HepG2 (cell line): ENCODE measurements around the gene NR2F1-AS1. TPM values are rescaled to one million over a fixed set of nuclear protein-coding genes. Genes with fewer than 3 reads are reported as not detected.

Experiments
- ATAC-seq: fragments of 200-7000 bp; cut with Tn5 transposase; 3 replicates; pipeline ENCODE4 v1.9.1; 2020; ENCODE audit warnings: mild to moderate bottlenecking, moderate library complexity
- BruUV-seq: library from RNA; stranded (reverse); fragments of 400-500 nt; replicated peaks from 2 replicates; lab custom pipeline; 2021; lab: Mats Ljungman, UMichigan
- CTCF ChIA-PET: fragments of 300-600 bp; formaldehyde crosslinking; extraction: SDS; loops from one replicate; lab custom pipeline; 2021; ENCODE audit warnings: low total read pairs, inconsistent platforms, low intra/inter-chr PET ratio; lab: Yijun Ruan, JAX
- POLR2A ChIA-PET: fragments of 350-600 bp; sonication (Branson Sonifier 250); formaldehyde crosslinking; loops from one replicate; lab custom pipeline; 2020; ENCODE audit warnings: antibody characterized with exemption, inconsistent platforms; lab: Yijun Ruan, JAX
- DNase-seq: peaks from one replicate; pipeline ENCODE4 v3.0.0-alpha.2; 2015; ENCODE audit warnings: low spot score
- FAIRE-seq: peaks from 3 replicates; lab custom pipeline; 2011; peaks lifted over from hg19 to GRCh38; lab: Jason Lieb, UNC
- H2AFZ ChIP-seq: one replicate; pipeline ENCODE4 v1.6.1; 2011; ENCODE audit warnings: low read length, inconsistent platforms
- H3K27ac ChIP-seq: fragments of 300-600 bp; 3 replicates; pipeline ENCODE4 v1.8.0; 2011; ENCODE audit warnings: mixed run types, mild to moderate bottlenecking, mixed read lengths, low read length, inconsistent platforms; ENCODE audit not compliant: insufficient read depth; ENCODE audit errors: extremely low read length
- H3K27me3 ChIP-seq, 2 experiments: fragments of 200-600 bp in 1 of 2; 2 replicates in 1 of 2; 3 replicates in 1 of 2; pipeline versions ENCODE4 v1.6.0 to v1.8.0; 2011; ENCODE audit warnings: low read length in 2 of 2, mild to moderate bottlenecking in 2 of 2, moderate library complexity in 2 of 2, inconsistent platforms in 1 of 2; ENCODE audit not compliant: insufficient read depth in 2 of 2, control insufficient read depth in 1 of 2
- H3K36me3 ChIP-seq, 2 experiments: fragments of 200-600 bp in 1 of 2; replicated peaks in 1 of 2; 2 replicates in 1 of 2; 3 replicates in 1 of 2; pipeline versions ENCODE4 v1.5.1 to v1.8.0; 2011; ENCODE audit warnings: low read length in 2 of 2, inconsistent platforms in 1 of 2; ENCODE audit not compliant: insufficient read depth in 2 of 2, control insufficient read depth in 1 of 2
- H3K4me1 ChIP-seq: 2 replicates; pipeline ENCODE4 v1.5.1; 2012; ENCODE audit warnings: low read length, inconsistent platforms; ENCODE audit not compliant: insufficient read depth
- H3K4me2 ChIP-seq: 2 replicates; pipeline ENCODE4 v1.6.0; 2011; ENCODE audit warnings: low read depth, low read length, inconsistent platforms
- H3K4me3 ChIP-seq, 3 experiments: fragments of 200-600 bp in 1 of 3; sonication (generic), shearing (Covaris generic) in 1 of 3; replicated peaks in 1 of 3; 2 replicates each; pipeline ENCODE4 v1.5.1; 2011 to 2016; ENCODE audit warnings: low read length in 3 of 3, inconsistent platforms in 2 of 3, low read depth in 2 of 3, mild to moderate bottlenecking in 2 of 3, control low read depth in 1 of 3, mixed read lengths in 1 of 3; ENCODE audit not compliant: insufficient read depth in 1 of 3
- H3K79me2 ChIP-seq: one replicate; pipeline ENCODE4 v1.6.1; 2011; ENCODE audit warnings: low read length, inconsistent platforms; ENCODE audit not compliant: insufficient read depth
- H3K9ac ChIP-seq: 2 replicates; pipeline ENCODE4 v1.6.0; 2011; ENCODE audit warnings: mild to moderate bottlenecking, low read depth, low read length, inconsistent platforms; ENCODE audit not compliant: insufficient read depth
- H3K9me3 ChIP-seq: 2 replicates; pipeline ENCODE4 v1.5.1; 2012; ENCODE audit warnings: mild to moderate bottlenecking, low read length
- H4K20me1 ChIP-seq: 2 replicates; pipeline ENCODE4 v1.6.0; 2011; ENCODE audit warnings: inconsistent platforms, mild to moderate bottlenecking, low read length, moderate library complexity; ENCODE audit not compliant: insufficient read depth
- SNAPC2 ChIP-seq: sonication (generic); formaldehyde crosslinking; IDR thresholded peaks from 2 replicates; pipeline ENCODE4 v1.8.1; 2022; ENCODE audit warnings: mild to moderate bottlenecking, missing genetic modification reagents
- XBP1 ChIP-seq: sonication (generic); formaldehyde crosslinking; IDR thresholded peaks from 2 replicates; pipeline ENCODE4 v1.5.0; 2020; ENCODE audit warnings: missing genetic modification reagents
- ZNF10 ChIP-seq: sonication (generic); formaldehyde crosslinking; IDR thresholded peaks from 2 replicates; pipeline ENCODE4 v1.4.0; 2020; ENCODE audit warnings: mild to moderate bottlenecking, low read depth, missing genetic modification reagents, borderline replicate concordance
- ZNF20 ChIP-seq: sonication (generic); formaldehyde crosslinking; IDR thresholded peaks from 2 replicates; pipeline ENCODE4 v1.4.0; 2020; ENCODE audit warnings: mild to moderate bottlenecking, moderate library complexity, missing genetic modification reagents
- ZNF33A ChIP-seq: sonication (generic); formaldehyde crosslinking; IDR thresholded peaks from 2 replicates; pipeline ENCODE4 v1.5.1; 2020; ENCODE audit warnings: missing genetic modification reagents, mild to moderate bottlenecking, moderate library complexity, borderline replicate concordance
- WGBS: methylation state at CpG from one replicate; pipeline ENCODE4 v1.1.6; 2017; ENCODE audit warnings: low lambda C conversion rate; 5-methylcytosine and 5-hydroxymethylcytosine counted together
- in situ Hi-C: cut with HindIII; loops from 2 replicates; pipeline ENCODE4 v1.10.0; 2017; ENCODE audit warnings: low pct_unique_long_range_greater_than_20kb; ENCODE audit not compliant: extremely low pct_ligation_motif_present
- intact Hi-C: fragments of 100-400 bp; cut with micrococcal nuclease; formaldehyde crosslinking; loops from one replicate; pipeline ENCODE4 v1.10.0; 2022; ENCODE audit not compliant: unreplicated experiment
- polyA plus RNA-seq, 8 experiments: library from polyadenylated mRNA; depleted of rRNA in 3 of 8; stranded (reverse) in 7 of 8; unstranded in 1 of 8; fragments of >200 nt; fragmentation: Illumina TruSeq in 4 of 8; extraction: Trizol in 4 of 8; gene quantifications; 2 replicates each; pipeline versions ENCODE4 v1.2.1 to v1.2.3, GENCODE V29; 2011 to 2016; ENCODE audit warnings: low read depth in 4 of 8, missing spikeins in 1 of 8, mixed read lengths in 1 of 8; ENCODE audit not compliant: insufficient read depth in 1 of 8
- total RNA-seq, 5 experiments: library from RNA; depleted of rRNA; stranded (reverse); fragments of >200 nt; fragmentation: Illumina TruSeq; extraction: Trizol; gene quantifications; 2 replicates each; pipeline ENCODE4 v1.2.3, GENCODE V29; 2016; ENCODE audit warnings: low read depth in 1 of 5
- TF ChIP-seq, protein P1 (sequence below): sonication (generic); formaldehyde crosslinking; IDR thresholded peaks from 2 replicates; pipeline ENCODE4 v1.4.0; 2020; ENCODE audit warnings: missing genetic modification reagents, borderline replicate concordance
- TF ChIP-seq, protein P2 (sequence below): sonication (generic); formaldehyde crosslinking; IDR thresholded peaks from 2 replicates; pipeline ENCODE4 v1.8.1; 2023; ENCODE audit warnings: missing genetic modification reagents, mild to moderate bottlenecking, borderline replicate concordance

The NR2F1-AS1 gene
- total and polyA plus RNA-seq, 2 of the 13 experiments (the other 11 are each of a cell fraction or from before 2014, with no cell fraction given), result 2.8 TPM

DNA sequence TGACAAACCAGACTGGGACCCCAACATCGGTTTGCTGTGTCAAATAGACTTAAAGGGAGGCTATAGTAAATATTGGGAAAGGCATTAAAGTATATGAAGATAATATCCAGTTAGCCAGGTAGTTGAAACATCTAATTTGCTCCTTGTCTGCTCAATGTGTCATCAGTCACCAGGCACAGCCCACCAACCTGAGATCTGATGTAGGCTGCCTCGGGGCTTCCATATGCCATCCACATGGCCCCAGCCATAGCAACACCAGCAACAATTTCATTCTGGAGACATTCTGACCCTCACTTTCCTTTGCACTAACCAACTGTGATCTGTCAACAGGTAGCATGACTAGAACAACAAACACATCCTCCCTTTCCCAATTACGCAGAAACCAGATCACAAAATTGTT is 196.0 kb downstream of the NR2F1-AS1 start (continued):
- no peak for TF ChIP-seq ZNF33A (CRISPR knock-in tag)

DNA sequence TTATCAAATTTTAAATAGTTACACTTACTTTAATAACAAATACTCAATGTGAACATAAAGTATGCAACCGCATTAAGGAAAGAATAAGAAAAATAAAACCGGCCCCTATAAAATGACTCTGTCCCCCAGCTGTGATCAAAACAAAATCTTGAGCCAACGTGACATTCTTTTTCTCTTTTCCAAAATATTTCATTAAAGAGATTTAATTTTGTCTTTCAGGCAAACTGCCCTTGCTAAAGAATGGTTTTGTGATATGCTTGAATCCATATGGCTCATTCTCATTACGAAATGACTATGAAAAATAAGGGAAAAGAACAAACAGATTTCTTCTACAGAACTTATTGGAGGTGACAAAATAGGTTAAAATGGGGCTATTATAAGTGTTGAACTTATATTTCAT is 197.0 kb downstream of the NR2F1-AS1 start:
- Histone ChIP-seq H3K79me2 (no peaks in the 10 kb centered on the region), H3K27me3 (peaks cover 0 to 3% of the 10 kb centered on the region in 2 experiments; a peak in 2 of 5 replicates), H3K9ac (no peak overlapping the region), H4K20me1 (no peaks in the 10 kb centered on the region), H3K36me3 (no peaks in the 10 kb centered on the region), H3K27ac (no peak overlapping the region), H3K4me2 (no peak overlapping the region), H3K9me3 (no peaks in the 10 kb centered on the region), H3K4me1 (no peaks in the 10 kb centered on the region), H2AFZ (no peak overlapping the region), H3K4me3 (no peak overlapping the region)
- intact Hi-C loops, result no loop called here
- 0% methylated on average over 4 of the region's 4 CpGs for WGBS
- DNase-seq (no peak), FAIRE-seq (no peak), ATAC-seq (no peak)
- ChIA-PET POLR2A (no interaction called here), CTCF (no interaction called here)
- TF ChIP-seq ZNF10 (CRISPR knock-in tag), result no peak
- no peak for TF ChIP-seq SNAPC2 (CRISPR knock-in tag)
- no peak for TF ChIP-seq ZNF20
- TF ChIP-seq XBP1 (CRISPR knock-in tag), result no peak
- TF ChIP-seq, protein P1, sequence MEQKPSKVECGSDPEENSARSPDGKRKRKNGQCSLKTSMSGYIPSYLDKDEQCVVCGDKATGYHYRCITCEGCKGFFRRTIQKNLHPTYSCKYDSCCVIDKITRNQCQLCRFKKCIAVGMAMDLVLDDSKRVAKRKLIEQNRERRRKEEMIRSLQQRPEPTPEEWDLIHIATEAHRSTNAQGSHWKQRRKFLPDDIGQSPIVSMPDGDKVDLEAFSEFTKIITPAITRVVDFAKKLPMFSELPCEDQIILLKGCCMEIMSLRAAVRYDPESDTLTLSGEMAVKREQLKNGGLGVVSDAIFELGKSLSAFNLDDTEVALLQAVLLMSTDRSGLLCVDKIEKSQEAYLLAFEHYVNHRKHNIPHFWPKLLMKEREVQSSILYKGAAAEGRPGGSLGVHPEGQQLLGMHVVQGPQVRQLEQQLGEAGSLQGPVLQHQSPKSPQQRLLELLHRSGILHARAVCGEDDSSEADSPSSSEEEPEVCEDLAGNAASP (CRISPR knock-in tag), result no peak
- TF ChIP-seq, protein P2, sequence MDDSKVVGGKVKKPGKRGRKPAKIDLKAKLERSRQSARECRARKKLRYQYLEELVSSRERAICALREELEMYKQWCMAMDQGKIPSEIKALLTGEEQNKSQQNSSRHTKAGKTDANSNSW (CRISPR knock-in tag), result no peak
- no TSS peak for BruUV-seq
- in situ Hi-C loops, result no loop called here
